ENCODE measurements around the gene TP53I11. TPM values are rescaled to one million over a fixed set of nuclear protein-coding genes. Genes with fewer than 3 reads are reported as not detected.

TP53I11 gene
- total and polyA plus RNA-seq, 2 experiments from 2014 or later = 23.5 to 43.9 TPM

DNA sequence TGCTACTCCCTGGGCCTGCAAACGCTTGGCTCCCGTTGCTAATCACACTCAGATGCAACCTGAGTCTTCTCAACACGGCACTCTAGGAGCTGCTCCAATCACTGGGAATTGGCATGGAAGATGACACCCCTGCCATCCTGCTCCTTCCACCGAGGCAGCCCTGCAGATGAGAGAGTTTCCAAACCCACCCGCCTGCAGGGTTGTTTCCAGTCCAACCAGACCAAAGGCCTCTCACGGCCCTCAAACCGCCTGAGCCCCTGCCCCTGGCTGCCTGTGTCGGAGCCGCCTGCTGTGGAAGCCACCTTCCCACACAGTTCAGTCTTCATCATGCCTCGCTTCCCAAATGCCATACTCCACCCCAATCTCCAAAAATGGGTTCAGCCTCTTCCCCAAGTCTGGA is 36.8 kb upstream of the TP53I11 start (continued):
- TF ChIP-seq, protein P1, sequence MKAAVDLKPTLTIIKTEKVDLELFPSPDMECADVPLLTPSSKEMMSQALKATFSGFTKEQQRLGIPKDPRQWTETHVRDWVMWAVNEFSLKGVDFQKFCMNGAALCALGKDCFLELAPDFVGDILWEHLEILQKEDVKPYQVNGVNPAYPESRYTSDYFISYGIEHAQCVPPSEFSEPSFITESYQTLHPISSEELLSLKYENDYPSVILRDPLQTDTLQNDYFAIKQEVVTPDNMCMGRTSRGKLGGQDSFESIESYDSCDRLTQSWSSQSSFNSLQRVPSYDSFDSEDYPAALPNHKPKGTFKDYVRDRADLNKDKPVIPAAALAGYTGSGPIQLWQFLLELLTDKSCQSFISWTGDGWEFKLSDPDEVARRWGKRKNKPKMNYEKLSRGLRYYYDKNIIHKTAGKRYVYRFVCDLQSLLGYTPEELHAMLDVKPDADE (IDR thresholded peaks at IDR 0.05) = no peak
- TF ChIP-seq ZNF114 (CRISPR knock-in tag; IDR thresholded peaks at IDR 0.05) (no peak), EZH2 (IDR thresholded peaks at IDR 0.05; ENCODE audit: low read depth, unreplicated experiment) (no peak)

GRCh38 chr11:44986315-44986714 is 35.6 kb upstream of the TP53I11 start:
- ATAC-seq (no peak), DNase-seq (ENCODE audit: low spot score) (no peak)
- H3K4me2 ChIP-seq = no peak overlapping the region
- H3K4me3 ChIP-seq = no peak overlapping the region
- H3F3A ChIP-seq (replicated peaks; ENCODE audit: low read depth) = no peaks in the 10 kb centered on the region
- no peak overlapping the region for H3K4me3 Mint-ChIP-seq
- no peaks in the 10 kb centered on the region for H4K20me1 ChIP-seq (replicated peaks; ENCODE audit: insufficient read depth)
- H2AFZ ChIP-seq = no peak overlapping the region
- no peaks in the 10 kb centered on the region for H3K79me2 ChIP-seq (replicated peaks; ENCODE audit: insufficient read depth)
- no peaks in the 10 kb centered on the region for H3K27me3 ChIP-seq (ENCODE audit: insufficient read depth)
- no peaks in the 10 kb centered on the region; the same call in 1 of the 2 replicates for H3K4me1 ChIP-seq (ENCODE audit: insufficient read depth)
- H3K27me3 Mint-ChIP-seq (ENCODE audit: insufficient read depth, low read depth, poor library complexity) = peaks cover 4% of the 10 kb centered on the region
- no peaks in the 10 kb centered on the region for H3K9me3 Mint-ChIP-seq
- H3K9me2 ChIP-seq (ENCODE audit: insufficient read depth) = no peaks in the 10 kb centered on the region
- no peak overlapping the region for H3K27ac ChIP-seq (ENCODE audit: low read depth)
- H3K36me3 Mint-ChIP-seq (ENCODE audit: low read depth) = no peaks in the 10 kb centered on the region
- H3K4me1 Mint-ChIP-seq = peaks cover 17% of the 10 kb centered on the region
- H3K27ac Mint-ChIP-seq = no peak overlapping the region
- H3K36me3 ChIP-seq (ENCODE audit: insufficient read depth) = no peaks in the 10 kb centered on the region
- TF ChIP-seq, protein P1 (IDR thresholded peaks at IDR 0.05) = no peak
- no peak for TF ChIP-seq ZNF114 (CRISPR knock-in tag; IDR thresholded peaks at IDR 0.05)
- TF ChIP-seq REST (IDR thresholded peaks at IDR 0.05; ENCODE audit: unreplicated experiment) = no peak
- TF ChIP-seq NANOG (IDR thresholded peaks at IDR 0.05; ENCODE audit: borderline replicate concordance) = no peak
- no peak for TF ChIP-seq POLR2AphosphoS5 (IDR thresholded peaks at IDR 0.05; ENCODE audit: low read depth)
- TF ChIP-seq, protein P2, sequence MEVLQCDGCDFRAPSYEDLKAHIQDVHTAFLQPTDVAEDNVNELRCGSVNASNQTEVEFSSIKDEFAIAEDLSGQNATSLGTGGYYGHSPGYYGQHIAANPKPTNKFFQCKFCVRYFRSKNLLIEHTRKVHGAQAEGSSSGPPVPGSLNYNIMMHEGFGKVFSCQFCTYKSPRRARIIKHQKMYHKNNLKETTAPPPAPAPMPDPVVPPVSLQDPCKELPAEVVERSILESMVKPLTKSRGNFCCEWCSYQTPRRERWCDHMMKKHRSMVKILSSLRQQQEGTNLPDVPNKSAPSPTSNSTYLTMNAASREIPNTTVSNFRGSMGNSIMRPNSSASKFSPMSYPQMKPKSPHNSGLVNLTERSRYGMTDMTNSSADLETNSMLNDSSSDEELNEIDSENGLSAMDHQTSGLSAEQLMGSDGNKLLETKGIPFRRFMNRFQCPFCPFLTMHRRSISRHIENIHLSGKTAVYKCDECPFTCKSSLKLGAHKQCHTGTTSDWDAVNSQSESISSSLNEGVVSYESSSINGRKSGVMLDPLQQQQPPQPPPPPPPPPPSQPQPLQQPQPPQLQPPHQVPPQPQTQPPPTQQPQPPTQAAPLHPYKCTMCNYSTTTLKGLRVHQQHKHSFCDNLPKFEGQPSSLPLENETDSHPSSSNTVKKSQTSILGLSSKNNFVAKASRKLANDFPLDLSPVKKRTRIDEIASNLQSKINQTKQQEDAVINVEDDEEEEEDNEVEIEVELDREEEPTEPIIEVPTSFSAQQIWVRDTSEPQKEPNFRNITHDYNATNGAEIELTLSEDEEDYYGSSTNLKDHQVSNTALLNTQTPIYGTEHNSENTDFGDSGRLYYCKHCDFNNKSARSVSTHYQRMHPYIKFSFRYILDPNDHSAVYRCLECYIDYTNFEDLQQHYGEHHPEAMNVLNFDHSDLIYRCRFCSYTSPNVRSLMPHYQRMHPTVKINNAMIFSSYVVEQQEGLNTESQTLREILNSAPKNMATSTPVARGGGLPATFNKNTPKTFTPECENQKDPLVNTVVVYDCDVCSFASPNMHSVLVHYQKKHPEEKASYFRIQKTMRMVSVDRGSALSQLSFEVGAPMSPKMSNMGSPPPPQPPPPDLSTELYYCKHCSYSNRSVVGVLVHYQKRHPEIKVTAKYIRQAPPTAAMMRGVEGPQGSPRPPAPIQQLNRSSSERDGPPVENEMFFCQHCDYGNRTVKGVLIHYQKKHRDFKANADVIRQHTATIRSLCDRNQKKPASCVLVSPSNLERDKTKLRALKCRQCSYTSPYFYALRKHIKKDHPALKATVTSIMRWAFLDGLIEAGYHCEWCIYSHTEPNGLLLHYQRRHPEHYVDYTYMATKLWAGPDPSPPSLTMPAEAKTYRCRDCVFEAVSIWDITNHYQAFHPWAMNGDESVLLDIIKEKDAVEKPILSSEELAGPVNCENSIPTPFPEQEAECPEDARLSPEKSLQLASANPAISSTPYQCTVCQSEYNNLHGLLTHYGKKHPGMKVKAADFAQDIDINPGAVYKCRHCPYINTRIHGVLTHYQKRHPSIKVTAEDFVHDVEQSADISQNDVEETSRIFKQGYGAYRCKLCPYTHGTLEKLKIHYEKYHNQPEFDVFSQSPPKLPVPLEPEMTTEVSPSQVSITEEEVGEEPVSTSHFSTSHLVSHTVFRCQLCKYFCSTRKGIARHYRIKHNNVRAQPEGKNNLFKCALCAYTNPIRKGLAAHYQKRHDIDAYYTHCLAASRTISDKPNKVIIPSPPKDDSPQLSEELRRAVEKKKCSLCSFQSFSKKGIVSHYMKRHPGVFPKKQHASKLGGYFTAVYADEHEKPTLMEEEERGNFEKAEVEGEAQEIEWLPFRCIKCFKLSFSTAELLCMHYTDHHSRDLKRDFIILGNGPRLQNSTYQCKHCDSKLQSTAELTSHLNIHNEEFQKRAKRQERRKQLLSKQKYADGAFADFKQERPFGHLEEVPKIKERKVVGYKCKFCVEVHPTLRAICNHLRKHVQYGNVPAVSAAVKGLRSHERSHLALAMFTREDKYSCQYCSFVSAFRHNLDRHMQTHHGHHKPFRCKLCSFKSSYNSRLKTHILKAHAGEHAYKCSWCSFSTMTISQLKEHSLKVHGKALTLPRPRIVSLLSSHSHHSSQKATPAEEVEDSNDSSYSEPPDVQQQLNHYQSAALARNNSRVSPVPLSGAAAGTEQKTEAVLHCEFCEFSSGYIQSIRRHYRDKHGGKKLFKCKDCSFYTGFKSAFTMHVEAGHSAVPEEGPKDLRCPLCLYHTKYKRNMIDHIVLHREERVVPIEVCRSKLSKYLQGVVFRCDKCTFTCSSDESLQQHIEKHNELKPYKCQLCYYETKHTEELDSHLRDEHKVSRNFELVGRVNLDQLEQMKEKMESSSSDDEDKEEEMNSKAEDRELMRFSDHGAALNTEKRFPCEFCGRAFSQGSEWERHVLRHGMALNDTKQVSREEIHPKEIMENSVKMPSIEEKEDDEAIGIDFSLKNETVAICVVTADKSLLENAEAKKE (CRISPR knock-in tag; IDR thresholded peaks at IDR 0.05) = no peak
- no peak for TF ChIP-seq JUNB (IDR thresholded peaks at IDR 0.05; ENCODE audit: unreplicated experiment)
- no peak for TF ChIP-seq CREB1 (CRISPR knock-in tag; IDR thresholded peaks at IDR 0.05; ENCODE audit: low read depth)
- TF ChIP-seq EZH2phosphoT487 (IDR thresholded peaks at IDR 0.05; ENCODE audit: unreplicated experiment) = no peak
- no peak for TF ChIP-seq ZNF331 (CRISPR knock-in tag; IDR thresholded peaks at IDR 0.05; ENCODE audit: low read depth)
- no peak for TF ChIP-seq CTCF (conservative IDR thresholded peaks at IDR 0.05; ENCODE audit: low read depth in 2 of 2)

Measured in GM23338 (cell line).